Gastrocnemius medialis (tissue), 4 donors: Measurements from ENCODE around the gene LARP4B.

Source experiments
- CTCF ChIP-seq, 5 experiments: fragments of 450-650 bp in 3 of 5; fragments of 200-600 bp in 2 of 5; sonication (generic) in 2 of 5; IDR thresholded peaks in 4 of 5; conservative IDR thresholded peaks in 1 of 5; 1 replicate in 4 of 5; 2 replicates in 1 of 5; pipeline ENCODE4 v1.5.1; 2016 to 2019; ENCODE audit warnings: antibody characterized with exemption in 5 of 5, mild to moderate bottlenecking in 3 of 5, moderate library complexity in 3 of 5
- POLR2A ChIP-seq, 2 donors: fragments of 450-650 bp; IDR thresholded peaks; one replicate each; pipeline ENCODE4 v1.6.1; 2017; ENCODE audit warnings: antibody characterized with exemption in 2 of 2, mild to moderate bottlenecking in 2 of 2, moderate library complexity in 2 of 2

- TF ChIP-seq CTCF (IDR thresholded peaks at IDR 0.05 in 4 of 5, conservative IDR thresholded peaks at IDR 0.05 in 1 of 5) (no peak), POLR2A (IDR thresholded peaks at IDR 0.05) (no peak)
Measured at GRCh38 chr10:974785-975074, 43.2 kb upstream of the LARP4B start.
